HG03457 (cell line): ENCODE data around the gene NDFIP2.

Experiments
- ATAC-seq: cut with Tn5 transposase; IDR thresholded peaks from one replicate; pipeline ENCODE4 v1.9.1; 2021; ENCODE audit warnings: moderate number of reproducible peaks; ENCODE audit not compliant: unreplicated experiment

NDFIP2 gene

DNA sequence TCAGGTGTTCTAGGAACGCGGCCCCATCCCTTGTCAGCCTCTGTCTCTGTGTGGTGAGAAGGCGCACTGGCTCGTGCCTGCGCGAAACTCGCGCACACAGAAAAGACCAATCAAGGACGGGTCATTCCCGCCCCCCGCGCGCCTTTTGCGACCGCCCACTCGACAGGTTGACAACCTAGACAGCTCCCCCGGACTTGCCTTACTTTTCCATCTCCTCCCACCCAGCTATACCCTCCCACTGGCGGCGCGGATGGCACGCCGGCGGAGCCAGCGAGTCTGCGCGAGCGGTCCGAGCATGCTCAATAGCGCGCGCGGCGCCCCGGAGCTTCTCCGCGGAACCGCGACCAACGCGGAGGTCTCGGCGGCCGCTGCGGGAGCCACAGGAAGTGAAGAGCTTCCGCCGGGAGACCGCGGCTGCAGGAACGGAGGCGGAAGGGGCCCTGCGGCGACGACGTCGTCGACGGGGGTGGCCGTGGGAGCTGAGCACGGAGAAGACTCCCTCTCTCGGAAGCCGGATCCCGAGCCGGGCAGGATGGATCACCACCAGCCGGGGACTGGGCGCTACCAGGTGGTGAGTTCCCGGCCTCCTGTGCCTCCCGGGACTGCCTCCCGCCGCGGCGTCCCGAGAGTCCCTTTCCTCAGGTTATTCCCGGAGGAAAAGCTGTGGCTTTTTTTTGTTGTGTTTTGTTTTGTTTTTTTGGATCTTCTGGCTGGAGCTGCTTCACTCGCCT lies at the start of gene NDFIP2:
NDFIP2 (plus strand) TSS at position 202 of the 731 bp plus-strand sequence; CDS start at position 251, 49 bp downstream.
- peak; percentile 84 for ATAC-seq

DNA sequence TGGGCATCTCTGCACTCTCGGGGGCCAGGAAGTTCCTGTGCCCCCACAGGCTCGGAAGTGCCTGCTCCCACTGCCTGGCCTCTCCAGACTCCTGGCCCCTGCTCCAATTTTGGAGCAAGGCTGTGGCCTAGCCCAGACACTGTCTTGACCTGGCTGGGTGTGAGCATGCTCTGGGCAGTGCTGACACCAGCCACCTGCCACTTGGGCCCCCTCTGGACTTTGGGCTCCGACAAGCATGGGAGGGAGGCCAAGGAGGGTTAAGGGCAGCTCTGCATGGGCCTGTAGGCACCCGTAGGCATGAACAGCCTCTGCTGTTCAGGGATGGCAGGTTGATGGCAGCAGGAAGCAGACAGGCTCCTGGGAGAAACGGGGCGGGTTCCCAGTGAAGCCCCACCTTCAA lies 48.9 kb upstream of the NDFIP2 start:
- ATAC-seq = no peak

DNA sequence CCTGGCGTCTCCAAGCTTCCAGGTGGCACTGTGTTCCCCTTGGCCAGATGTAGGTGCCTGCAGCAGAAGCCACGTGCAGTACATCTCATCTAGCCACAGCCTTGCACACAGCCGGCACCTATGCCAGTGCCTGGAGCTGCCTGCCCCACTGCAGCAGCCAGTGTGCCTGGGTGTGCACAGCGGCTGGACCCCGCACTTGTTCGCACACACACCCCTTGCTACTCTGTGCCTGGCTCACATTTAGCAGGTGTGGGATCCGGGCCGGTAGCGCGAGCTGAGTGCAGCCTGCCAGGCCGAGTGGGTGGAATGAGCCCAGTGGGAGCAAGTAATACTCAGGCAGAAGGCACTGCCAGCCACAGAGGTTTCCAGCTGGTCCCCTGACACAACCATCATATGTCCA lies 48.0 kb upstream of the NDFIP2 start:
- ATAC-seq = no peak

- no peak for ATAC-seq
Observed at GRCh38 chr13:79434556-79434955, 46.4 kb upstream of the NDFIP2 start.

- ATAC-seq = no peak
Observed at GRCh38 chr13:79435561-79435990, 45.4 kb upstream of the NDFIP2 start.

DNA sequence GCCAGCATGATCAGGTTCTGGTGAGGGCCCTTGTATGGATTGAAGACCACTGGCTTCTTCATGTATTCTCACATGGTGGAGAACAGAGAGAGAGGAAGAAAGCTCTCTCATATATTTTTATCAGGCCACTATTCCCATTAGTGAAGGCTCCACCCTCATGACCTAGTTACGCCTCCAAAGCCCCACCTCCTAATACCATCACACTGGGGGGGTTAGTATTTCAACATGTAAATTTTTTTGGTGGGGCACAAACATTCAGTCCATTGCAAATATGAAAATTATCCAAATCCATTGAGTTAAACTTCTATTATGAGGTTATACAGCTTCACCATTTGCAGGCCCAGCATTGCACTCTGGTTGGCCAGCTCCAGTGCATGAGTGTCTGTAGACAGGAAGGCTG lies 41.7 kb upstream of the NDFIP2 start:
- no peak for ATAC-seq

DNA sequence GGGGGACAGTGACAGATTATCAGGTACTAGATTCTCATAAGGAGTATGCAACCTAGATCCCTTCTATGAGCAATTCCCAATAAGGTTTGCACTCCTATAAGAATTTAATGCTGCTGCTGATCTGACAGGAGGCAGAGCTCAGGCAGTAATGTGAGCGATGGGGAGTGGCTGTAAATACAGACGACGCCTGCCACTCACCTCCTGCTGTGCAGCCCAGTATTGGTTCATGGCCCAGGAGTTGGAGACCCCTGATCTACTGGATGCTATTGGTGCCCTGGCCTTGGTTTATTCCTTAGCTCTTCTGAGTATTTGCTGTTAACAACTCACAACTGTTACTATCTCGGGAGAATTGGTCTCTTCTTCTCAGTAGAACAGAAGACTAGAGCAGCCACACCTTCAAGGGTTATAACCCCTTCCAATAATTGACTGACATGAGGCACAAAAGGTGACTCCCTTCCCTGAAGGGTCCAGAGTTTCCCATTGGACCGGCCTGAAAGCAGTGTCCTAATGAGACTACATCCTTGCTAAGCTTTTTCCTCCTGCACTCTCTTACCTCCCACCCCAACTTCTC lies 39.9 kb upstream of the NDFIP2 start:
- no peak for ATAC-seq

DNA sequence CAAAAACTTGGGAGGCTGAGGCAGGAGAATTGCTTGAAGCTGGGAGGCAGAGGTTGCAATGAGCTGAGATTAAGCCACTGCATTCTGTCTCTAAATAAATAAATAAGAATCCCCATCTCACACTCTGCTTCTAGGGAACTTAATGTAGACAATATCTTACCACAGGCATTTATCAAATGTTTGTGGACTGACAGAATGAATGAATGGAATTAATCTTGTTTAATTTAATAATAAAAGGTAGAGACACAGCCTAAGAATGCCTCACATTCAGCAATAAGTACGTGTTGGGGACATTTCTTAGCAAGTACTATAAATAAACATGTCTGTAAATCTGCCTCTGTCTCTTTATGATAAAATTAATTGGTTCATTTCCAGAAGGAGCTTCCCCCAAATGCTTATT lies 38.7 kb upstream of the NDFIP2 start:
- ATAC-seq = no peak

DNA sequence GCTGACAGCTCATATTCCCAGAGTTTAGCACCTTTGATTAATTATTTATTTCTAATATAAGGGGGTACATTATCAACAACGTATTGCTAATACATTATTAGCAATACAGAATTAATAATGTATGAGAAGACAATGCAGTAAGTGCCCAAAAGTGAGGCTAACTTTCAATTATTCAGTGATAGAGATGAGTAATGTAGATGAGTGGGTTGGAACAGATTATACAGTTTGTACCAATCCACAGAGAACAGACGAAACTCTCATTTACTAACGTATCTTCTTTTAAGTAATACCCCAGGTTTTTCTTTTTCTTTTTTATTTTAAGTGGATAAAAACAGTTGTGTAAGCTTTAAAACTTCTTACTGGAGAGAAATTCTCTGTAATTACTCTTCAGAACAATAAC lies 38.2 kb upstream of the NDFIP2 start:
- no peak for ATAC-seq

- ATAC-seq = no peak
Observed at GRCh38 chr13:79445968-79446645, 34.8 kb upstream of the NDFIP2 start.

DNA sequence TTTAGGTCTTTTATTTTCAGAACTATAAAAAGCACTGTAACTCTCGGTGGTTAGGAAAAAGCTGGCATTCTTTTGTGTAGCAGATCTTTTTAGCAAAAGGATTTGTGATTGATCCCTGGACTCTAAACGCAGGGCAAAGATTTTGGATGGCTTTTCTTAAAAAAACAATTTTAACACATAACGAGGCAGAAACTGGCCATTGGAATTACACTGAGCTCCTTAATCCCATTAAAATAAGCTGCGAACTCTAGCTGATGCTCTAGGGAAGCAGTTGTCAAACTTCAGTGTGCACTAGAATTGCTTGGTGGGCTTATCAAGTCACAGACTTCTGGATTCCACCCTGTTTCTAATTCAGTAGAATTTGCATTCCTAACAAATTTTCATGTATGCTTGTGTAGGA lies 33.8 kb upstream of the NDFIP2 start:
- no peak for ATAC-seq

DNA sequence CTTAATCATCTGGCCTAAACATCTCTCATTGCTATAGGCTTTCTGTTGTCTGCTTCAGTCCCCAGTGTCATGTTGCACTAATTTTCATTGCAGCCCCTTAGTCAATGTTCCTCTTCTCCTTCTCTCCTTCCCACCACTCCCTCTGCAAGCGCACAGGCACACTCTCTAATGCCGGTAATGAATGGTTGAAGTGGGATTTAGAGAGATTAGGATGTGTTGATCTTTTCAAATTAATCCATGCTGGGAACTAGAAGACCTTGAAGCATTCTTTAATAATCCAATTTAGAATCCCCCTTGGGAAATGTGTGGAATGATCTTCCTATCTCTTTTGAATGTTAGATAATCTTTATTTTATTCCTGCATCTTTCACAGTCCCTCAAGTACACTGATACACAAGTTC lies 33.2 kb upstream of the NDFIP2 start:
- no peak for ATAC-seq

GRCh38 chr13:79448413-79448812 lies 32.5 kb upstream of the NDFIP2 start:
- ATAC-seq = no peak

GRCh38 chr13:79450110-79450509 lies 30.8 kb upstream of the NDFIP2 start:
- ATAC-seq = no peak

DNA sequence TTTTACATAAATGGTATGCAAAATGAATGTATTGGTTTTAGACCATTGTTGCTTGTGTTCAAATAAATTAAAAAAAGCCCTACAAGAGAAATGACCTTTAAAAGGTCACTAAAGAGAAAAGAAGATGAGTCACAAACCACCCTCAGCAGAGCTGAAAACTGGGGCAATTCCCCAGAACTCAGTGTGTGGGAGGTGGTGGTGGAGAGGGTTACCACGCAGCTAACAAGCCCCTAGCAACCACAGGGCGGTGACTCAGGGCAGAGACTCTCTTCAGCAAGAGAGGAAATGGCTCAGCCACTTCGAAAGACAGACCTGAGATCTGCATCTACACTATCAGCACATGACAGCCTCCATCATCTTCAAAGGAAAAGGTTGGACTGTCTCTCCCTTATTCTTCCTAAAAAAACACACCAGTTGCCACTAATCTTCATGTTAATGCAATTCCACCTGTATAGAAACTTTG lies 29.4 kb upstream of the NDFIP2 start:
- ATAC-seq = peak; percentile 100

- ATAC-seq = no peak
Observed at GRCh38 chr13:79452239-79452913, 28.6 kb upstream of the NDFIP2 start.

DNA sequence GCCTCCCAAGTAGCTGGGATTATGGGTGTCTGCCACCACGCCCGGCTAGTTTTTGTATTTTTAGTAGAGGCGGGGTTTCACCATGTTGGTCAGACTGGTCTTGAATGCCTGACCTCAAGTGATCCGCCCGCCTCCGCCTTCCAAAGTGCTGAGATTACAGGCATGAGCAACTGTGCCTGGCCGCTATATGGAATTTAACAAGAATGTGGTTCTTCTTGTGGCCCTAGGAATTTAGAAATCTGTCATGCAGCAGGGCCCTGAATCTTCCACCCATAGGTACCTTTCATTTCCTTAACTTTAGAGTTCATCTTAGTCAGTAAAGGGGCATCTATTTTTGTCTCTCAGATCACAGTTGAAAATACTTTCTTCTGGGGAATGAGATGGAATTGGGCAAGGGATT lies 25.6 kb upstream of the NDFIP2 start:
- no peak for ATAC-seq

GRCh38 chr13:79456051-79456450 lies 24.9 kb upstream of the NDFIP2 start:
- ATAC-seq = no peak

DNA sequence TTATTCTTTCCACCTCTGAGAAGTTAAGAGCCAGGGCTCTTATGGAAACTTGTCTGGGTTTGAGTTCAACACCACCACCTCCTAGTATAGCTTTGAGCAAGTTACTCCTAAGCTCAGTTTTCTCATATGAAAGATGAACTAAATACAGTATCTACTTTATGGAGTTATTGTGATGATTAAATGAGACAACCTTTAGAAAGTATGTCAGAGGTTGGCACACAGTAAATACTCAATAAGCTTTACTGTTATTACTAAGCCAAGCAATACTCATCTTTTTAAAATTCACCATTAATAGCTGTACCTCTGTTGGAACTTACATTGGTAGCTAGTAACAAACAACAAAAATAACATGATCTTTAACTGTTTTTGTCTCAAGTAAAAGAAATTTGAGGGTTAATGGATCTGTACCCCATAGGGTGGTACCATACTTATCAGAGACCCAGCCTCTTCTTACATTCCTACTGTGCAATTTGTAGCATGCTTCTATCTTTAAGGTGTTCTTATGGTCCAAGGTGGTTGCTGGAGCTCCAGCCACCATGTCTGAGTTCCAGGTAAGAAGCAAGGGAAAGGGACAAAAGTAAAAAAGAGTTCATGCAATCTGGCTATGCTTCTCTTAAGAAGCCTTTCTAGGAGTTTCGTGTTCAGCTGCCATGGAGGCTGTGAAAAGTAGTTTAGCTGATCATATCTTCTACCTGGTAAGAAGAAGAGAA lies 24.1 kb upstream of the NDFIP2 start:
- no peak for ATAC-seq

GRCh38 chr13:79457390-79457789 lies 23.6 kb upstream of the NDFIP2 start:
- ATAC-seq = no peak

- ATAC-seq = no peak
Observed at GRCh38 chr13:79457948-79458347, 23.0 kb upstream of the NDFIP2 start.
